OCI-LY7 (cell line): ENCODE measurements around the gene RIIAD1.

Source experiments
- EZH2phosphoT487 ChIP-seq: fragments of 200-600 bp; sonication (generic); IDR thresholded peaks from 2 replicates; pipeline ENCODE4 v1.6.1; 2018; ENCODE audit warnings: low read depth, borderline replicate concordance, mild to moderate bottlenecking, mixed run types, antibody characterized with exemption, low read length, moderate library complexity, mixed read lengths
- TF ChIP-seq, protein P1 (sequence below): fragments of 200-600 bp; sonication (generic); conservative IDR thresholded peaks from 2 replicates; pipeline ENCODE4 v1.5.1; 2014; ENCODE audit warnings: mild to moderate bottlenecking, antibody characterized with exemption, low read length, moderate library complexity, mixed read lengths

DNA sequence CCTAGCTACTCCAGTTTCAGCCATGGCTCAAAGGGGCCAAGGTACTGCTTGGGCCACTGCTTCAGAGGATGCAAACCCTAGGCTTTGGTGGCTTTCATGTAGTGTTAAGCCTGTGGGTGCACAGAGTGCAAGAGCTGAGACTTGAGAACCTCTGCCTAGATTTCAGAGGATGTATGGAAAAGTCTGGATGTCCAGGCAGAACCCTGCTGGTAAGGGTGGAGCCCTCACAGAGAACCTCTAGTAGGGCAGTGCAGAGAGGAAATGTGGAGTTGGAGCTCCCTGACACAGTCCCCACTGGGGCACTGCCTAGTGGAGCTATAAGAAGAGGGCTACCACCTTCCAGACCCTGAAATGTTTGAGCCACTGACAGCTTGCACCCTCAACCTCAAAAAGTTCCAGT lies 16.2 kb downstream of the RIIAD1 start:
- TF ChIP-seq, protein P1, sequence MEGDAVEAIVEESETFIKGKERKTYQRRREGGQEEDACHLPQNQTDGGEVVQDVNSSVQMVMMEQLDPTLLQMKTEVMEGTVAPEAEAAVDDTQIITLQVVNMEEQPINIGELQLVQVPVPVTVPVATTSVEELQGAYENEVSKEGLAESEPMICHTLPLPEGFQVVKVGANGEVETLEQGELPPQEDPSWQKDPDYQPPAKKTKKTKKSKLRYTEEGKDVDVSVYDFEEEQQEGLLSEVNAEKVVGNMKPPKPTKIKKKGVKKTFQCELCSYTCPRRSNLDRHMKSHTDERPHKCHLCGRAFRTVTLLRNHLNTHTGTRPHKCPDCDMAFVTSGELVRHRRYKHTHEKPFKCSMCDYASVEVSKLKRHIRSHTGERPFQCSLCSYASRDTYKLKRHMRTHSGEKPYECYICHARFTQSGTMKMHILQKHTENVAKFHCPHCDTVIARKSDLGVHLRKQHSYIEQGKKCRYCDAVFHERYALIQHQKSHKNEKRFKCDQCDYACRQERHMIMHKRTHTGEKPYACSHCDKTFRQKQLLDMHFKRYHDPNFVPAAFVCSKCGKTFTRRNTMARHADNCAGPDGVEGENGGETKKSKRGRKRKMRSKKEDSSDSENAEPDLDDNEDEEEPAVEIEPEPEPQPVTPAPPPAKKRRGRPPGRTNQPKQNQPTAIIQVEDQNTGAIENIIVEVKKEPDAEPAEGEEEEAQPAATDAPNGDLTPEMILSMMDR = no peak
- no peak for TF ChIP-seq EZH2phosphoT487
